Endometrial microvascular endothelial cells (primary cell): ENCODE data around the gene ASPDH. TPM values are rescaled to one million over a fixed set of nuclear protein-coding genes. Genes with fewer than 3 reads are reported as not detected.
"Not testable (repeated sequence)": the region's sequence is repeated elsewhere in the genome, so short reads cannot be mapped to it uniquely, and the experiment has no call there.

ENCODE experiments used
- in situ Hi-C: cut with HindIII; loops from 2 replicates; pipeline ENCODE4 v1.10.0; 2017; ENCODE audit warnings: low sequenced_read_pairs, low pct_unique_long_range_greater_than_20kb; ENCODE audit errors: inconsistent ontology term
- total RNA-seq: library from RNA; depleted of rRNA; stranded (reverse); fragments of >200 nt; gene quantifications from one replicate; pipeline ENCODE4 v1.2.3, GENCODE V29; 2015; ENCODE audit errors: inconsistent ontology term

The ASPDH gene
- total RNA-seq, 1 donor from 2014 or later: not detected

GRCh38 chr19:50486823-50487515 is 26.7 kb downstream of the ASPDH start:
- in situ Hi-C loops: no loop called here

- in situ Hi-C loops: no loop called here
Measured at GRCh38 chr19:50485284-50485955, 28.3 kb downstream of the ASPDH start.

GRCh38 chr19:50482916-50483315 is 30.8 kb downstream of the ASPDH start:
- in situ Hi-C loops: no loop called here

GRCh38 chr19:50482271-50482855 is 31.4 kb downstream of the ASPDH start:
- in situ Hi-C loops: no loop called here

GRCh38 chr19:50481351-50482149 is 32.2 kb downstream of the ASPDH start:
- in situ Hi-C loops: no loop called here

GRCh38 chr19:50480281-50481111 is 33.2 kb downstream of the ASPDH start:
- in situ Hi-C loops: no loop called here

GRCh38 chr19:50479761-50480251 is 33.9 kb downstream of the ASPDH start:
- in situ Hi-C loops: no loop called here

- in situ Hi-C loops: no loop called here
Measured at GRCh38 chr19:50478901-50479715, 34.6 kb downstream of the ASPDH start.

GRCh38 chr19:50477751-50478515 is 35.8 kb downstream of the ASPDH start:
- in situ Hi-C loops: no loop called here

GRCh38 chr19:50476907-50477238 is 36.8 kb downstream of the ASPDH start:
- in situ Hi-C loops: no loop called here

GRCh38 chr19:50476224-50476906 is 37.3 kb downstream of the ASPDH start, which contains the start of the genes EMC10 and GARIN5A:
Gene EMC10 (plus strand): TSS chr19:50476507. CDS start chr19:50476545, 38 bp downstream.
Gene GARIN5A (minus strand): TSS chr19:50476848. CDS start chr19:50476388, 460 bp downstream.
- in situ Hi-C loops: no loop called here

GRCh38 chr19:50475736-50476223 is 37.9 kb downstream of the ASPDH start:
- in situ Hi-C loops: no loop called here

- in situ Hi-C loops: no loop called here
Measured at GRCh38 chr19:50475101-50475568, 38.6 kb downstream of the ASPDH start.

GRCh38 chr19:50473336-50473735 is 40.4 kb downstream of the ASPDH start:
- in situ Hi-C loops: not testable (repeated sequence)

- in situ Hi-C loops: no loop called here
Measured at GRCh38 chr19:50468818-50469217, 44.9 kb downstream of the ASPDH start.

GRCh38 chr19:50467566-50467965 is 46.1 kb downstream of the ASPDH start:
- in situ Hi-C loops: no loop called here
